Aortic smooth muscle cell (primary cell): ENCODE results near the gene IGFBP5. TPM values are rescaled to one million over a fixed set of nuclear protein-coding genes. Genes with fewer than 3 reads are reported as not detected.

ENCODE experiments used
- total RNA-seq: library from RNA; depleted of rRNA; stranded (reverse); fragments of >200 nt; gene quantifications from 2 replicates; pipeline ENCODE4 v1.2.3, GENCODE V29; 2014

Gene IGFBP5
- 139 and 270 TPM in 2 replicates for total RNA-seq

GRCh38 chr2:216695401-216695821, at the start of gene IGFBP5:
IGFBP5 (minus strand) TSS chr2:216695549; CDS start chr2:216694775, 774 bp downstream.

DNA sequence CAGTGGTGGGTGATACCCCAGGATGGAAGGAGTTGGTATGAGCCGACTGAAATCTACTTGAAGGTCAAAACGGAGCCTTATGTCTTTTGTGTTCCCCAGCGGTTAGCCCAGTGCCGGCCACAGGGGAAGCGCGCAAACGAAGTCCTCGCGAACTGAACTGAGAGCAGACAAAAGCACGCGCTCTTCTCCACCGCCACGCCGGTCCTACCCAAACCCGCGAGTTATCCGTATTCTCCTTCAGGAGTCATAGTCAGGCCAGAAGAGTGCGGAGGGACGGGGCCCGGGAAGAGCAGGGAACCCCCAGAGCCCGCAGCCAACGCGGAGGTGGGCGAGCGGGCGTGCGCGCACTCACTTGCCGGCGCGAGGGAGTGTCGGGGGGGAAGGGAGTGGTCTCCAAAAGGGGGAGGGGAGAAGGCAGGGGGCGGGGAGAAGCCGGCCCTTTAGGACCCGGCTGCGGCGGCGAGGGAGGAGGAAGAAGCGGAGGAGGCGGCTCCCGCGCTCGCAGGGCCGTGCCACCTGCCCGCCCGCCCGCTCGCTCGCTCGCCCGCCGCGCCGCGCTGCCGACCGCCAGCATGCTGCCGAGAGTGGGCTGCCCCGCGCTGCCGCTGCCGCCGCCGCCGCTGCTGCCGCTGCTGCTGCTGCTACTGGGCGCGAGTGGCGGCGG, 62.3 kb downstream of the IGFBP5 start, which contains the start of gene IGFBP2:
Gene IGFBP2 (plus strand): TSS at position 469 of the 664 bp plus-strand sequence. CDS start 104 bp downstream, at position 573.

Other genes starting within 250 kb of the IGFBP5 start
- 3,491 and 3,651 TPM in 2 replicates for gene RPL37A, start 196.7 kb downstream of the IGFBP5 start, total RNA-seq
- gene IGFBP2, start 62.1 kb downstream of the IGFBP5 start, total RNA-seq, result 807 and 1,153 TPM in 2 replicates
- not detected in 2 replicates for gene TNP1, start 164.5 kb upstream of the IGFBP5 start, total RNA-seq